Measurements from ENCODE around the gene NUDT22. TPM values are rescaled to one million over a fixed set of nuclear protein-coding genes. Genes with fewer than 3 reads are reported as not detected.

The NUDT22 gene
- total RNA-seq, 1 experiment from 2014 or later: 72.4 TPM

DNA sequence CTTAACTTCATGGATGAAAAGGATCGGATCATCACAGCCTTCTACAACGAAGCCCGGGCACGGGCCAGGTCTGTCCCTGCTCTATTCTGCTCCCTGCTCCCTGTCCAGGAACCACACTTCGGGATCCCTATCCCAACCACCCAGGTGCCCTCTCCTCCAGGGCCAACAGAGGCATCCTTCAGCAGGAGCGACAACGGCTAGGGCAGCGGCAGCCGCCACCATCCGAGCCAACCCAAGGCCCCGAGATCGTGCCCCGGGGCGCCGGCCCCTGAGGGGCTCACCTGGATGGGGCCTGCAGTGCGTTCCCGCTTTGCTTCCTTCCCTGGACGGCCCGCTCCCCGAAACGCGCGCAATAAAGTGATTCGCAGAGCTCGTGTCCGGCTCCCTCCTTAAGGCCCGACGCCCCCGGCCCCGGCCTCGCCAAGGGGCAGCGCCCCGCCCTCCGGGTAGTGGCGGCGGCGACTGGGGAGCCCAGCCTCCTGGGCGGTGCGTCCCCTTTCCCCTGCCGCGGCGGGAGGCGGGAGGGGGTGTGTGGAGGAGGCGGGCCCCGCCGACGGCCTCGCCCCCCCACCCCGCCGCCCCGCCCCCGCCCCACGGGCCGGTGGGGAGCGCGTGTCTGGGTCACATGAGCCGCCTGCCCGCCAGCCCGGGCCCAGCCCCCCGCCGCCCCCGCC lies 8.0 kb downstream of the NUDT22 start, which contains the start of gene VEGFB:
Gene VEGFB, plus strand, starts transcription at position 672 of the 674 bp plus-strand sequence. CDS start 250 bp downstream, outside the sequence.
- ChIA-PET CTCF (no interaction called here), POLR2A (ENCODE audit: low non-redundant PET) (no interaction called here)
- no TSS peak for BruUV-seq (replicated peaks)
- H3K27me3 ChIP-seq (replicated peaks; ENCODE audit: insufficient read depth, low read depth, low read length, poor library complexity): no peaks in the 10 kb centered on the region
- peak within 1 kb of the TSS; percentile 65 for H3K4me3 ChIP-seq (ENCODE audit: low read depth, low read length, poor library complexity, severe bottlenecking)
- H3K27ac ChIP-seq (ENCODE audit: low read depth, low read length, poor library complexity, severe bottlenecking): peak within 1 kb of the TSS; percentile 70
- intact Hi-C loops (cut with micrococcal nuclease; ENCODE audit: unreplicated experiment): no loop called here
- no peak for TF ChIP-seq EZH2 (IDR thresholded peaks at IDR 0.05; ENCODE audit: borderline replicate concordance, low read depth, low read length, poor library complexity, severe bottlenecking)
- TF ChIP-seq, protein P1, sequence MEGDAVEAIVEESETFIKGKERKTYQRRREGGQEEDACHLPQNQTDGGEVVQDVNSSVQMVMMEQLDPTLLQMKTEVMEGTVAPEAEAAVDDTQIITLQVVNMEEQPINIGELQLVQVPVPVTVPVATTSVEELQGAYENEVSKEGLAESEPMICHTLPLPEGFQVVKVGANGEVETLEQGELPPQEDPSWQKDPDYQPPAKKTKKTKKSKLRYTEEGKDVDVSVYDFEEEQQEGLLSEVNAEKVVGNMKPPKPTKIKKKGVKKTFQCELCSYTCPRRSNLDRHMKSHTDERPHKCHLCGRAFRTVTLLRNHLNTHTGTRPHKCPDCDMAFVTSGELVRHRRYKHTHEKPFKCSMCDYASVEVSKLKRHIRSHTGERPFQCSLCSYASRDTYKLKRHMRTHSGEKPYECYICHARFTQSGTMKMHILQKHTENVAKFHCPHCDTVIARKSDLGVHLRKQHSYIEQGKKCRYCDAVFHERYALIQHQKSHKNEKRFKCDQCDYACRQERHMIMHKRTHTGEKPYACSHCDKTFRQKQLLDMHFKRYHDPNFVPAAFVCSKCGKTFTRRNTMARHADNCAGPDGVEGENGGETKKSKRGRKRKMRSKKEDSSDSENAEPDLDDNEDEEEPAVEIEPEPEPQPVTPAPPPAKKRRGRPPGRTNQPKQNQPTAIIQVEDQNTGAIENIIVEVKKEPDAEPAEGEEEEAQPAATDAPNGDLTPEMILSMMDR (conservative IDR thresholded peaks at IDR 0.05; ENCODE audit: low read depth, low read length): no peak
- peaks cover 16% of the 10 kb centered on the region for H3K36me3 ChIP-seq (ENCODE audit: insufficient read depth, low read length, poor library complexity, severe bottlenecking)
- DNase-seq (ENCODE audit: low spot score): peak; percentile 72
- no peaks in the 10 kb centered on the region for H3K9me3 ChIP-seq (ENCODE audit: low read depth, low read length, poor library complexity, severe bottlenecking)
- H3K4me1 ChIP-seq (ENCODE audit: insufficient read depth, low read length, poor library complexity, severe bottlenecking): peaks cover 18% of the 10 kb centered on the region

DNA sequence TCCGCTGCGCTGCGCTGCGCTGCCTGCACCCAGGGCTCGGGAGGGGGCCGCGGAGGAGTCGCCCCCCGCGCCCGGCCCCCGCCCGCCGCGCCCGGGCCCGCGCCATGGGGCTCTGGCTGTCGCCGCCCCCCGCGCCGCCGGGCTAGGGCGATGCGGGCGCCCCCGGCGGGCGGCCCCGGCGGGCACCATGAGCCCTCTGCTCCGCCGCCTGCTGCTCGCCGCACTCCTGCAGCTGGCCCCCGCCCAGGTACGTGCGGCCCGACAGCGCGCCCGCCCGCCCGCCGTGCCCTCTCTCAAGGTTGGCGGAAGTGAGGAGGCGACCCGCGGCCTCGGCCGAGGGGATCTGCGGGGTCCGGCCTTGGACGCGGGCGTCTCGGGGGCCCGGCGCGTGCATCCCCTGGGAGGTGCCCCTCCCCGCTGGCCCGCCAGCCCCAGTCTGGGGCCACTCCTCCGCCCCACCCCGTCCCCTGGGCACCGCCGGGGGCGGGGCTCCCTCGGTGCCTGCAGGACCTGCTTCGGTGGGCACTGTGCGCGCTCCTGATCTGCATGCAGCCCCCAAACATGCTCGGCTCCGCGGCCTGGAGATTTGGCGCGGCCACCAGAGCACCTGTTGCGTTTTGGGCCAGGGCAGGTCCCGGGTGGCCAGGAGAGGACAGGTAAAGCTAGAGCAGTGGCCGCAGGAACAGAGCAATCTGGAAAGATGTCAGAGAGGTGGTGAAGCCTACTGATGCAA lies 8.7 kb downstream of the NUDT22 start:
- Histone ChIP-seq H3K4me3 (ENCODE audit: low read depth, low read length, poor library complexity, severe bottlenecking) (peak overlapping the region; percentile 60), H3K36me3 (ENCODE audit: insufficient read depth, low read length, poor library complexity, severe bottlenecking) (peaks cover 16% of the 10 kb centered on the region), H3K4me1 (ENCODE audit: insufficient read depth, low read length, poor library complexity, severe bottlenecking) (peaks cover 13% of the 10 kb centered on the region), H3K9me3 (ENCODE audit: low read depth, low read length, poor library complexity, severe bottlenecking) (no peaks in the 10 kb centered on the region), H3K27me3 (replicated peaks; ENCODE audit: insufficient read depth, low read depth, low read length, poor library complexity) (no peaks in the 10 kb centered on the region), H3K27ac (ENCODE audit: low read depth, low read length, poor library complexity, severe bottlenecking) (peak overlapping the region; percentile 70)
- ChIA-PET CTCF (no interaction called here), POLR2A (ENCODE audit: low non-redundant PET) (no interaction called here)
- DNase-seq (ENCODE audit: low spot score): peak; percentile 64
- no TSS peak for BruUV-seq (replicated peaks)
- intact Hi-C loops (cut with micrococcal nuclease; ENCODE audit: unreplicated experiment): no loop called here
- no peak for TF ChIP-seq EZH2 (IDR thresholded peaks at IDR 0.05; ENCODE audit: borderline replicate concordance, low read depth, low read length, poor library complexity, severe bottlenecking)
- TF ChIP-seq, protein P1 (conservative IDR thresholded peaks at IDR 0.05; ENCODE audit: low read depth, low read length): no peak

DNA sequence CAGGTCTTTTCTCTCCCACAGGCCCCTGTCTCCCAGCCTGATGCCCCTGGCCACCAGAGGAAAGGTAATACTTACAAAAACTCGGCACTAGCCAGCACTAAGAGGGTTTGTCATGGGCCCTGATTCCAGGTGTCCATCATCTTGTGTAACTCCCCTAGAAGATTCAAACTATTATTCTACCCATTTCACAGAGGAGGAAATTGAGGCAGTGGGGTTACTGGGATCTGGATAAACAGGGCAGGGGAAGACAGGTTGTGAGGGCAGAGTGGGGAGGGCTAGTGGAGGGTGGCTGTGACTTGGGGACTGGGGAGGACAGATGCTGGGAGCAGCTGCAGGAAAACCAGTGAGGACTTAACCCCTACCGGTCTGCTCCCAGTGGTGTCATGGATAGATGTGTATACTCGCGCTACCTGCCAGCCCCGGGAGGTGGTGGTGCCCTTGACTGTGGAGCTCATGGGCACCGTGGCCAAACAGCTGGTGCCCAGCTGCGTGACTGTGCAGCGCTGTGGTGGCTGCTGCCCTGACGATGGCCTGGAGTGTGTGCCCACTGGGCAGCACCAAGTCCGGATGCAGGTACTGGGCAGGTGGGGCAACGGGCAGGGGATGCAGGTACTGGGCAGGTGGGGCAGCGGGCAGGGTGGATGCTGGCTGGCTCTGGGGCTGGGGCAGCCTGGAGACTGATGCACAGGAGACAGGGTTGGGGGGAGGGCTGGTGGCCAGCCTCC lies 9.5 kb downstream of the NUDT22 start:
- Histone ChIP-seq H3K9me3 (ENCODE audit: low read depth, low read length, poor library complexity, severe bottlenecking) (no peaks in the 10 kb centered on the region), H3K27me3 (replicated peaks; ENCODE audit: insufficient read depth, low read depth, low read length, poor library complexity) (no peaks in the 10 kb centered on the region), H3K4me3 (ENCODE audit: low read depth, low read length, poor library complexity, severe bottlenecking) (peak overlapping the region; percentile 60), H3K4me1 (ENCODE audit: insufficient read depth, low read length, poor library complexity, severe bottlenecking) (peaks cover 11% of the 10 kb centered on the region), H3K27ac (ENCODE audit: low read depth, low read length, poor library complexity, severe bottlenecking) (no peak overlapping the region), H3K36me3 (ENCODE audit: insufficient read depth, low read length, poor library complexity, severe bottlenecking) (peaks cover 16% of the 10 kb centered on the region)
- BruUV-seq (replicated peaks): no TSS peak
- CTCF ChIA-PET: interaction anchor here (0.5 kb wide), 1 partner anchor 31 kb away, joined by 3 read pairs; no protein-coding TSS in a partner anchor
- TF ChIP-seq, protein P1 (conservative IDR thresholded peaks at IDR 0.05; ENCODE audit: low read depth, low read length): no peak
- TF ChIP-seq EZH2 (IDR thresholded peaks at IDR 0.05; ENCODE audit: borderline replicate concordance, low read depth, low read length, poor library complexity, severe bottlenecking): no peak
- POLR2A ChIA-PET (ENCODE audit: low non-redundant PET): no interaction called here
- no peak for DNase-seq (ENCODE audit: low spot score)
- intact Hi-C loops (cut with micrococcal nuclease; ENCODE audit: unreplicated experiment): no loop called here

Measured in A673 (cell line).